NOMO-1 treated with DMSO at 0.1 percent for 48 hours (cell line): ENCODE data around the gene TPSD1.

Experiments used
- DNase-seq: peaks from one replicate; lab custom pipeline; 2025; ENCODE audit not compliant: unreplicated experiment; lab: John Stamatoyannopoulos, UW

The TPSD1 gene

GRCh38 chr16:1297018-1297696 lies 41.3 kb downstream of the TPSD1 start:
- DNase-seq = no peak

- DNase-seq = no peak
Observed at GRCh38 chr16:1298406-1298805, 42.5 kb downstream of the TPSD1 start.

GRCh38 chr16:1299012-1299867 lies 43.4 kb downstream of the TPSD1 start:
- DNase-seq = no peak

- DNase-seq = no peak
Observed at GRCh38 chr16:1299868-1300203, 44.0 kb downstream of the TPSD1 start.

GRCh38 chr16:1300664-1301476 lies 45.0 kb downstream of the TPSD1 start:
- peak; percentile 45 for DNase-seq

GRCh38 chr16:1301562-1301961 lies 45.7 kb downstream of the TPSD1 start:
- no peak for DNase-seq

GRCh38 chr16:1305823-1306222 lies 50.0 kb downstream of the TPSD1 start:
- DNase-seq = no peak

GRCh38 chr16:1306334-1306733 lies 50.5 kb downstream of the TPSD1 start:
- no peak for DNase-seq

GRCh38 chr16:1308036-1308976 lies 52.4 kb downstream of the TPSD1 start:
- peak; percentile 63 for DNase-seq
